ENCODE results near the gene GNG14.

GRCh38 chr19:12694641-12695040, 6.8 kb downstream of the GNG14 start:
- no peak for TF ChIP-seq CTCF (conservative IDR thresholded peaks at IDR 0.05 in 1 of 2, IDR thresholded peaks at IDR 0.05 in 1 of 2; ENCODE audit: low read depth in 1 of 2, low read length in 2 of 2)
- no peak for TF ChIP-seq EZH2 (IDR thresholded peaks at IDR 0.05; ENCODE audit: low read length, missing control alignments)

Measured in fibroblast of lung (primary cell).